Gastroesophageal sphincter (tissue), 4 donors: Measurements from ENCODE around the gene FAM209A. TPM values are rescaled to one million over a fixed set of nuclear protein-coding genes. Genes with fewer than 3 reads are reported as not detected.

Experiments
- ATAC-seq: fragments of 150-250 bp; one replicate; pipeline ENCODE4 v1.9.1; 2016; ENCODE audit warnings: mild to moderate bottlenecking, moderate library complexity
- H3K27ac ChIP-seq, 4 donors: fragments of 200-600 bp; sonication (generic) in 3 of 4; 1 replicate in 3 of 4; 2 replicates in 1 of 4; pipeline ENCODE4 v1.5.1; 2016 to 2019
- H3K27me3 ChIP-seq: fragments of 200-600 bp; sonication (generic); one replicate; pipeline ENCODE4 v1.5.1; 2019
- H3K36me3 ChIP-seq, 2 donors: fragments of 200-600 bp; sonication (generic); one replicate each; pipeline ENCODE4 v1.5.1; 2019; ENCODE audit warnings: control low read depth in 1 of 2
- H3K4me1 ChIP-seq, 3 donors: fragments of 200-600 bp; sonication (generic); 1 replicate in 2 of 3; 2 replicates in 1 of 3; pipeline ENCODE4 v1.5.1; 2016 to 2019; ENCODE audit warnings: control low read depth in 2 of 3
- H3K4me3 ChIP-seq, 2 donors: fragments of 200-600 bp; sonication (generic); one replicate each; pipeline ENCODE4 v1.5.1; 2019; ENCODE audit warnings: mild to moderate bottlenecking in 1 of 2, moderate library complexity in 1 of 2
- H3K9me3 ChIP-seq, 3 donors: fragments of 200-600 bp; sonication (generic); one replicate each; pipeline ENCODE4 v1.5.1; 2017 to 2019; ENCODE audit warnings: control low read depth in 2 of 3
- CTCF ChIP-seq, 4 experiments: fragments of 200-600 bp in 2 of 4; fragments of 450-650 bp in 2 of 4; sonication (generic) in 1 of 4; IDR thresholded peaks; one replicate each; pipeline ENCODE4 v1.5.1; 2017 to 2019; ENCODE audit warnings: antibody characterized with exemption in 4 of 4, mild to moderate bottlenecking in 2 of 4, moderate library complexity in 2 of 4
- EP300 ChIP-seq: sonication (generic); formaldehyde crosslinking; IDR thresholded peaks from one replicate; pipeline ENCODE4 v1.6.1; 2017; ENCODE audit warnings: antibody characterized with exemption, mild to moderate bottlenecking
- POLR2A ChIP-seq, 2 donors: fragments of 450-650 bp; IDR thresholded peaks; one replicate each; pipeline ENCODE4 v1.6.1; 2017; ENCODE audit warnings: antibody characterized with exemption in 2 of 2, mild to moderate bottlenecking in 2 of 2, moderate library complexity in 1 of 2
- POLR2AphosphoS5 ChIP-seq: sonication (generic); formaldehyde crosslinking; IDR thresholded peaks from one replicate; pipeline ENCODE4 v1.6.1; 2017; ENCODE audit warnings: antibody characterized with exemption
- WGBS, 2 donors: methylation state at CpG; one replicate each; pipeline ENCODE4 v1.1.5; 2018; ENCODE audit warnings: low coverage in 1 of 2; 5-methylcytosine and 5-hydroxymethylcytosine counted together
- total RNA-seq, 4 donors: library from RNA; depleted of rRNA; stranded (reverse); fragments of >200 nt; gene quantifications; one replicate each; pipeline ENCODE4 v1.1.0, GENCODE V29; 2016

The FAM209A gene
- total RNA-seq, 4 donors from 2014 or later, result 0.66 TPM; not detected in 3

- peak overlapping the region in 3 of 4 donors; percentile 52 to 59 (median 57) for H3K27ac ChIP-seq
- no peak overlapping the region for H3K4me3 ChIP-seq
- no peaks in the 10 kb centered on the region for H3K27me3 ChIP-seq
- whole genome bisulfite sequencing, 2 donors, result 26 to 55% methylated on average over 3 to 5 of the region's 7 CpGs
- ATAC-seq, result no peak
- peaks cover 0 to 75% of the 10 kb centered on the region in 2 donors for H3K36me3 ChIP-seq
- peaks cover 0 to 21% (median 0%) of the 10 kb centered on the region in 3 donors for H3K9me3 ChIP-seq
- no peak for TF ChIP-seq POLR2AphosphoS5
- no peak for TF ChIP-seq EP300
- no peak for TF ChIP-seq CTCF (IDR thresholded peaks at IDR 0.05)
- TF ChIP-seq POLR2A (IDR thresholded peaks at IDR 0.05), result no peak
- peaks cover 3 to 49% (median 10%) of the 10 kb centered on the region in 3 donors for H3K4me1 ChIP-seq
Observed at GRCh38 chr20:56517211-56517610, 7.3 kb upstream of the FAM209A start.

GRCh38 chr20:56517641-56518040 lies 6.9 kb upstream of the FAM209A start:
- Histone ChIP-seq H3K4me3 (no peak overlapping the region), H3K4me1 (peaks cover 3 to 49% (median 10%) of the 10 kb centered on the region in 3 donors), H3K36me3 (peaks cover 0 to 71% of the 10 kb centered on the region in 2 donors), H3K27me3 (no peaks in the 10 kb centered on the region), H3K27ac (peak overlapping the region in 2 of 4 donors; percentile 52 to 59), H3K9me3 (peaks cover 0 to 21% (median 0%) of the 10 kb centered on the region in 3 donors)
- WGBS, 2 donors, result 40 to 67% methylated on average over 1 to 6 of the region's 8 CpGs
- ATAC-seq, result no peak
- no peak for TF ChIP-seq EP300
- TF ChIP-seq CTCF (IDR thresholded peaks at IDR 0.05), result no peak
- no peak for TF ChIP-seq POLR2AphosphoS5
- no peak for TF ChIP-seq POLR2A (IDR thresholded peaks at IDR 0.05)

GRCh38 chr20:56518126-56518525 lies 6.4 kb upstream of the FAM209A start:
- H3K4me1 ChIP-seq, result peaks cover 3 to 45% (median 10%) of the 10 kb centered on the region in 3 donors
- WGBS, 2 donors, result 71 to 89% methylated on average over 6 of the region's 14 CpGs
- no peaks in the 10 kb centered on the region for H3K27me3 ChIP-seq
- H3K9me3 ChIP-seq, result peaks cover 0 to 21% (median 0%) of the 10 kb centered on the region in 3 donors
- peaks cover 0 to 66% of the 10 kb centered on the region in 2 donors for H3K36me3 ChIP-seq
- no peak overlapping the region for H3K27ac ChIP-seq
- no peak overlapping the region for H3K4me3 ChIP-seq
- TF ChIP-seq POLR2AphosphoS5 (no peak), EP300 (no peak), CTCF (IDR thresholded peaks at IDR 0.05) (no peak), POLR2A (IDR thresholded peaks at IDR 0.05) (no peak)
- ATAC-seq, result no peak

GRCh38 chr20:56518721-56519398 lies 5.7 kb upstream of the FAM209A start:
- peaks cover 3 to 38% (median 10%) of the 10 kb centered on the region in 3 donors for H3K4me1 ChIP-seq
- H3K9me3 ChIP-seq, result peaks cover 0 to 21% (median 0%) of the 10 kb centered on the region in 3 donors
- no peak for TF ChIP-seq CTCF (IDR thresholded peaks at IDR 0.05)
- TF ChIP-seq POLR2A (IDR thresholded peaks at IDR 0.05), result no peak
- TF ChIP-seq EP300, result no peak
- no peak for TF ChIP-seq POLR2AphosphoS5
- peaks cover 0 to 58% of the 10 kb centered on the region in 2 donors for H3K36me3 ChIP-seq
- no peak overlapping the region for H3K27ac ChIP-seq
- H3K27me3 ChIP-seq, result no peaks in the 10 kb centered on the region
- ATAC-seq, result no peak
- 87 to 91% methylated on average over 9 to 10 of the region's 10 CpGs for WGBS, 2 donors
- H3K4me3 ChIP-seq, result no peak overlapping the region

- no peak overlapping the region for H3K4me3 ChIP-seq
- H3K9me3 ChIP-seq, result peaks cover 0 to 21% (median 0%) of the 10 kb centered on the region in 3 donors
- H3K27ac ChIP-seq, result no peak overlapping the region
- H3K27me3 ChIP-seq, result no peaks in the 10 kb centered on the region
- peaks cover 3 to 32% (median 10%) of the 10 kb centered on the region in 3 donors for H3K4me1 ChIP-seq
- TF ChIP-seq POLR2AphosphoS5, result no peak
- TF ChIP-seq EP300, result no peak
- no peak for TF ChIP-seq CTCF (IDR thresholded peaks at IDR 0.05)
- no peak for TF ChIP-seq POLR2A (IDR thresholded peaks at IDR 0.05)
- peaks cover 0 to 51% of the 10 kb centered on the region in 2 donors for H3K36me3 ChIP-seq
- ATAC-seq, result no peak
- WGBS, 2 donors, result 80 to 100% methylated on average over 2 to 5 of the region's 10 CpGs
Observed at GRCh38 chr20:56519551-56519950, 5.0 kb upstream of the FAM209A start.
